GM21390 (cell line): ENCODE measurements around the gene SCN4B.

Source experiments
- ATAC-seq: cut with Tn5 transposase; IDR thresholded peaks from one replicate; pipeline ENCODE4 v1.9.1; 2021; ENCODE audit not compliant: unreplicated experiment

The SCN4B gene

DNA sequence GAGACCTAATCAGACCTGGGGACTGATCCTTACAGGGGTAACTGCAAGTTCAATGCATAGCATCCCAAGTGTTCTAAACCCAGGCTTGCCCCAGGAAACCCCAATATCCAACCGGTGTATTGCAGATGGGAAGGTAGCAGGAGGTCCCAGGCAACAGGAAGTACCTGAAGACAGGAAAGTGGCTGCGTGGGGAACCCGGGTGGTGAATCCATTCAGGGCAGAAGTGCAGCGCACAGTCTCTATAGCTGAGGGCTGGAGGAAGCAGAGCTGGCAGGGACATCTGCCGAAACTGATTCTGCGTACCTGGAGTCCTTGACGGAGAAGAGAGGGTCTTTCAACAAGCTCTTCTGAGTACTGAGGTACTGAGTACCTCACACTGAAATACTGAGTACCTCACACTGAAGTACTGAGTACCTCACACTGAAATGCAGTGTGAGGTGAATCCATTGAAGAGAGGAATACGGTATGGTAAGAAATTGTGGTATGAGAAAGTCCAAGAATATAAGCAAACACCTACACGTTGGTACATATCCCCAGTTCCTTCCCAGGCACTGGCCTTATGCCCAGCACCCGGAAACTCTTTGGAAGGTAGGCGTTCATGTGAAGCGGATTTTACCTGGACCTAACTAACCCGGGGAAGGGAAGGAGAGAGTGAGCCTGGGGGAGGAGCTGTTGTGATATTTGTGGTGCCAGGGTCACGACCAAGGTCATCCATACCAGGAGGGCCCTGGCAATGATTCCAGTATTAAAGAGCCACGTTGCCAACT, 20.1 kb downstream of the SCN4B start:
- ATAC-seq, result no peak

DNA sequence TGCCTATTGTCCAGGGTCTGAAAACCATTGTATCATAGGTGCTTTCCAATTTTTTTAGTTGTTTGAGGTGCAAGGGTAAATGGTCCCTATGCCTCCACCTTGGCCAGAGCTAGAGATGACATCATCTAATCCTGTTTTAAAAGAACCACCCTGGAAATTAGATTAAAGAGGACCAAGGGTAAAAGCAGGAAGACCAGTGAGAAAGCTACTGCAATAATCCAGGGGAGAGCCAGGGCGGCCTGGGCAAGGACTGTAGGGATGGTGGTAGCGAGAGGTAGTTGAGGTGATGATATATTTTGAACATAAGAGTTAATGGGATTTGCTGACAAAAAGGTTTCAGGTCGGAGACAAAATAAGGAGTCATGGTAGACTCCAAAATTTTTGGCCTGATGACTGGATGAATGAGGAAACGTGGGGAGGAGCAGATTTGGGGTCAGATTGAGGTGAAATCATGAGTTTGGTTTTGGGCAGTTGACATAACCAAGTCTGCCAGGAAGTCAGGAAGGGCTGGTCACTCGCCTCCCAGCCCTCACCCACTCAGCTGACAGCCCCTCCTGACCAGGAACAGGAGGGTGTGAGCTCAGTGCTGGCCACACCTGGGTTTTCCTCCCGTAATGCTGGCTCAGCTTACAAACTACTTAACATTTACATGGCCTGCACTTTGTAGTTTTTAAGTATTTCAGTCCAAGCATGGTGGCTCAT, 23.0 kb downstream of the SCN4B start:
- no peak for ATAC-seq

DNA sequence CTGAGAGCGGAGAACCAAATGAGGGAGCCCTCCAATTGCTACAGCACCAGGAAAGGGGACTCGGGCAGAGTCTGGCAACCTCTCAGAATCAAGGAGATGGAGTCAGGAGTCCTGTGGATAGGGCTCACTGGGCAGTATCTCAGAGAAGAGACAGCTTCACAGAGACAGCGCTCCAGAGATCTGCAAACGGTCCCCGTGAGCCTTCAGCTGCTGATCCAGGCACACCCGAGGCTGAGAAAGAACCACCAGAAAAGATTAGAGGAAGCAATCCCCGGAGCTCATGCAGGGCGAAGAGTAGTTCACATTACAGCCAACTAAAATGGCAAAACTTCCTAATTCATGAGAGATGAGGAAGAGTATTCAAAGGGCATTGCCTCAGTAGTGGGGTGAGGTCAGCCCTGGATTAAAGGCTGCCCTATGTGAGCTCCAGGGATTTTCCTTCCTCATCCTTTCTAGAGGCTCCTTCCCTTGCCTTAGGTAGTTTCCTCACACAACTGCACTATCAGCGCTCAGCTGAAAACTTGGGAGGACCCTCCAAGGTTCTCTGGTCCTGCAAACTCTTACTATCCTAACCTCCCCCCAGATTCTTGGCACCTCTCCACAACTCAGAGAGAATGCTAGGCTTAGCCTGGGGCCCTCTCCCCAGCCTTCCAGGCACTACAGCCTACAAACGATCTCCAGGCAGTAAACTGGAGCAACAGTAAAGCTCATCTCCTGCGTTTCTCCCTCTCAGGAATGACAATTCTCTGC, 23.7 kb downstream of the SCN4B start:
- no peak for ATAC-seq

DNA sequence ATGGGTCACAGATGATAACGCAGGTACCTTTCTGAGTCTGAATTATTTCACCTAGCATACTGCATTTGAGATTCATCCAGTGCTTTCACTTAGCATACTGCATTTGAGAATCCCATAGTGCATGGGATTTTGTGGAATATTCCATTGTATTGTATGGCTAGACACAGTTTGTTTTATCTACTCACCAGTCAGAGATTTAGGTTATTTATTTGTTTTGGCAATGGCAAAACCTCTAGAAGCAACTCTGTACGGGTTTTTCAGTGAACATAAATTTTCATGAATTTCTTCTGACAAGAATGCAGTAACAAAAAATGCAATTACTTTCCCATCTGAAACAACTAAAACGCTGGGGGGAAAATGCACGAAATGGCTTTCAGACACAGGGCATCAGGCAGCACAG, 24.3 kb downstream of the SCN4B start:
- no peak for ATAC-seq

DNA sequence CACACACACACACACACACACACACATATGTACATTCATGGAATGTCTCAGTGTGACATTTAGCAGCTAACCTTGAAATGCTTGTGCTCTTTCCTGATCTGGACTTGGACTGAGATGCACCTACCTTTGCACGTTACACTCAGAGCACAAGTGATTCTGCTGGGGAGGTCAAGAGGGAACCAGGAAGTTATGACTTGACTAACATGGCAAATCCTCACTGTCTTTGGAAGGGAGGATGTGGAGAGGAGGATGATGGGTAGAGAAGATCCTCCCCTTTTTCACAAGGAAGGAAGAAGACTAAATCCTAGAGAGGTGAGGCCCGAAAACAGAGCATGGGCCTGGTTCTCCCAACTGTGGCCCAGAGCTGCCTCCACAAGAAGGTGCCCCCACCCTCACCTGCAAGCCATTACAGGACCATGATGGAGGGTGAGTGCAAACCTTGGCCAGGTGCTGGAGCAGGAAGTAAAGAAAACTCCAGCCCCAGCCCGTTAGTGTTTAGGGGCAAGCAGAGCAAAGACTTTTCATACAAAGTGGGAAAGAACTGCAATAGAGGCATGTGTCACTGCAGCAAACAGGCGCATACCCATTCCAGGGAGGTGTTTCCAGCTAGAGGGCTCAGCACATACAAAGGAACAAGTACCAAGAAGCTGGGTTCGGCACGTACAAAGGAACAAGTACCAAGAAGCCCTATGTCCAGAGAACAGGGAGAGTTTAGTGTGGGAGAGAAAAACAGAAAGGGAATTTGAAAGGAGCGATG, 26.4 kb downstream of the SCN4B start:
- ATAC-seq, result no peak

DNA sequence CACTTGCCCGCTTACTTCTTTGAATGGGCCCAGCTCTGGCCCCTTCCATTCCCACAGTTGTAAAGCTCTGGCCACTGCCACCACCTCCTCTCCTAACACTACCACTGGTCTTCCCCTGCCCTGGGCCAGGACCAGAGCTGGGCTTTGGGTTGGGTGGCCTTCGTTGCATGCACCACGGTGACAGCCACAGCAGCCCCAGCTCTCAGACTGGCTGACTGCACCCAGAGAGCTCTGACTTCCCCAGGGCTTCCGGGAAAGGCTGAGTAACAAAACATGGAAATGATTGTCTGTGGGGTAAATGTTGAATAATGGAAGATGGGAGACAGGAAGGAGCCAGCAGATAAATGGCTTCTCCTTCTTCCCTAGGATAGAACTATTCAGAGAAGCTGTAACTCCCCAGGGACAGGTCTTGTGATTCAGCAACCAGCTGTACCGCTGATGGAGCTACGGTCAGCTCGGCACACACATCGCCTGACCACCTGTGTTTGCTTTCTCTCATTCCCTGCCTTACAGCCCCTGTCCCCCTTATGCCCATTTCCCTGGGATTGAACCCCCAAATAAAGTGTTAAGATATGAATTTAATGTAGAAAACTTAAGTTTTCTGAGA, 27.6 kb downstream of the SCN4B start:
- ATAC-seq, result no peak

DNA sequence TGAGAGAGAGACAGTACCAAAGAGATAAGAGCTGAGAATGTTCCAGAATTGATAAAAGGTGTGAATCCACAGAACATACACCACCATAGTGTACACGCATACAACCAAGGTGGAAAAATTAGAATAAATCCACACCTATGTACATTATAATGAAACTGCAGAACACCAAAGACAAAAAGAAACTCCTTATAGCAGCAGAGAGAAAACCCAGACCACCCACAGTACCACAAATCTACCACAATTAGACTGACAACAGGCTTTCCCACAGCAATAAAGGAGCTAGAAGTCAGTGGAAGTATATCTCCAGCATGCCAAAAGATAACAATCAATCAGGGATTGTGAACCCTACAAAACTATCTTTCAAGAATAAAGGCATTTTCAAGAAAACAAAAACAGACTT, 31.8 kb downstream of the SCN4B start:
- ATAC-seq, result no peak

DNA sequence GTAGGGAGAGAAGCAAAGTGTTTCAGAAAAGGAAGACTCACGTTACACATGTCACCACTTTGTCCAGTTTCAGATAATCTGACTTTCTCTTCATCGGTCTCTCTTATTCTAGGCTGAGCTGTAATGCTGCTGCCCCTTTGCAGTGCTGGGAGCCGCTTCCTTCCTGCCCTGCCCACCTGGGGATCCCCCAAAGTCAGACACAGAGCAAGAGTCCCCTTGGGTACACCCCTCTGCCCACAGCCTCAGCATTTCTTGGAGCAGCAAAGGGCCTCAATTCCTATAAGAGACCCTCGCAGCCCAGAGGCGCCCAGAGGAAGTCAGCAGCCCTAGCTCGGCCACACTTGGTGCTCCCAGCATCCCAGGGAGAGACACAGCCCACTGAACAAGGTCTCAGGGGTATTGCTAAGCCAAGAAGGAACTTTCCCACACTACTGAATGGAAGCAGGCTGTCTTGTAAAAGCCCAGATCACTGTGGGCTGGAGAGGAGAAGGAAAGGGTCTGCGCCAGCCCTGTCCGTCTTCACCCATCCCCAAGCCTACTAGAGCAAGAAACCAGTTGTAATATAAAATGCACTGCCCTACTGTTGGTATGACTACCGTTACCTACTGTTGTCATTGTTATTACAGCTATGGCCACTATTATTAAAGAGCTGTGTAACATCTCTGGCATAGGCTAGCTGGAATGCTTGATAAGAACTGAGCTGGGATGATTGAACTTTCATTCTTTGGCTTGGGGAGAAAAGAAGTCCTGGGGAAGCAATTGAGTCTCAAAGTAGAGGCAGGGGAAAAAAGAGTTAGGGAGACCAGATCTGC, 34.6 kb downstream of the SCN4B start:
- ATAC-seq, result no peak

DNA sequence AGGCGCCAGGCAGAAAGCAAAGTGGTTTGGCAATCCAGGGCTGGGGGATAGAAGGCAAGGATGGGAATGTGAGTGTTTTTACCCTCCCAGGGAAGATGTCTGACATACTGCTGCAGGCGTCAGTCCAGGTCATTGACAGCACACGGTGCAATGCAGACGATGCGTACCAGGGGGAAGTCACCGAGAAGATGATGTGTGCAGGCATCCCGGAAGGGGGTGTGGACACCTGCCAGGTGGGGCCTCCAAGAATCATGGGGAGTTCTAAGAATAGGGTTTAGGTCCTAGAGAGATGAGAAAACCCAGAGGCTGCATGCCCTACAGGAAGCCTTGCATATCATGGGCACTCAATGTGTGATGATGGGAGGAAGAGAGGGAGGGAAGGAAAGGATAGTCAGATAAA, 37.6 kb downstream of the SCN4B start:
- ATAC-seq, result no peak

DNA sequence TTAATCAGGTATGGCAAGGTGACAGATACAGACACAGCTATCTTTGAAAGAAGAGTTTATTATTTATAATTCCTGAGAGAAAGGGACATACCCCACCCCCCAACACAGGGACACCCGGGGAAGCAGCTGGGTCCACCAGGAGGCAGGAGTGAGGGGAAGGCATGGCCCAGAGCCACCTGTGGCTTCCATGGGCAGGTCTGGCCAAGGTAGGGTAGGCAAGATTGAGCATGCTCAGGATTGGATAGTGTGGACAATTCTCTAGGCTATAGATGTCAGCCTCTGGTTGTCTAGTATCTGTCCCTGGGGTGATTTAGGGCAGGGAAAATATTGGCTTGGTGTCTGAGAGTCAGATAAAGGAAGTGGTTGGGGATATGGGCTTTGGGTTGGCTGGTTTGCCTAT, 38.4 kb downstream of the SCN4B start:
- no peak for ATAC-seq

DNA sequence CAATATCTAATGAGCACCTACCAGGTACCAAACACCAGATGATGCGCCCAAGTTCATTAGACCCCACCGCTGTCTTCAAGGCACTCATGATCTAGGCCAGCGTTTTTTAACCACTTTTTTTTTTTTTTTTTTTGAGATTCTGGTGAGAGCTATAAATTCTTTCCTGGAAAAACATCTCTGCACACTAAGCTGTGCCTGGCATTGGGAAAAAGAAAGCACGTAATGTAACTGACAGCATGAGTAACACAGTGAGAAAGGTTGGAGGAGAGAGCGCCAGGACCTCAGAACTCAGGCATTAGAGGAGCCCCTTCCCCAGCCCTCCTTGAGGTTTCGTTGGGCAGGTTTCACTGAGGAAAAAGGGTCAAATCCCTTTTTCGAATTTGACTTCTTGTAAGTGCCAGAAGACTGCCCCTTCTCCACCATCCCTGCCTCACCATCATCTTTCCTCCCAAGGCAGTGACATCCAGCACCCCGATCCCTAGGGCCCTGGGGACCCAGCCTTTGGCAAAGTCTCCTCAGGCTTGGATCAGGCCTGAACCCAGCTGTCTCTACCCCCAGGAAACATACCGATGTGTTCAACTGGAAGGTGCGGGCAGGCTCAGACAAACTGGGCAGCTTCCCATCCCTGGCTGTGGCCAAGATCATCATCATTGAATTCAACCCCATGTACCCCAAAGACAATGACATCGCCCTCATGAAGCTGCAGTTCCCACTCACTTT, 39.8 kb downstream of the SCN4B start:
- ATAC-seq, result no peak

DNA sequence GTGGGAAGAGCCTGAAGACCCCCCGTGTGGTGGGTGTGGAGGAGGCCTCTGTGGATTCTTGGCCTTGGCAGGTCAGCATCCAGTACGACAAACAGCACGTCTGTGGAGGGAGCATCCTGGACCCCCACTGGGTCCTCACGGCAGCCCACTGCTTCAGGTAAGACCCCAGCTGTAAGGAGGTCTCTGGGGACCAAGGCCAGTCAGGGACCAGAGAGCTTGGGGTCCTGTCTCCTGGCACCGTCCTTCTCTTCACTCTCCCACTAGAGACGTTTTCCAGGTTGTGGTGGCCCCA, 40.9 kb downstream of the SCN4B start:
- no peak for ATAC-seq

DNA sequence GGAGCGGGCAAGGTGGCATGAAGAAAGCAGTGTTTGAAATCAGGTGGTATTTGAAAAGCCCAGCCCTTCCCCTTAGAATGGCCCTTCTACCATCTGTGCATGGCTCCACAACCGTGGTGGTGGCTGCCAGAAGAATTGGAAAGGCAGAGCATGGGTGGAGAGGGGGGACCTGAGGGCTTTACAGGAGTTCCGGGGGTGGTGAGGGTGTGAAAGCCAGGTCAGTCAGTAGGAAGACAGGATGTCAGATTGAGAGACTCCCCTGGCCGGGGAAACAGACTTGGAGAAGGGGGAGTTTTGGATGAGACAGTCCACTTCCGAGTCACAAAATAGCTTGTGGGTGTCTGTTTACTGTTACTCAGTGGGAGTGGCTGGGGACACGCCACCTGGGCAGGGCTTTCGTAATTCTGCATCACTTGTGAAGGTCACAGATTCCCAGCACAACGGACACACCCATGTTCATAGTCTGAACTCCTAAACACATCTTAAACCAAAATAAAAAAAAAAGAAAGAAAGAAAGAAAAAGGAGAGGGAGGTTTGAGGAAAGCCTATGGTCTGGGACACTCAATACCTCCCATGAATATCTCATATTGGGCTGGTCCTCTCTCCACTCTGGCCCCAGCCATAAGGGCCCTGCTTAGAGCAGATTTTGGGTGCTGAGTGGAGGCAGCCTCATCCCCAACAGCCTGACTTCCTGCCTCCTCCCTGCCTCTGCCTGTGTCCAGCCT, 41.4 kb downstream of the SCN4B start:
- no peak for ATAC-seq

DNA sequence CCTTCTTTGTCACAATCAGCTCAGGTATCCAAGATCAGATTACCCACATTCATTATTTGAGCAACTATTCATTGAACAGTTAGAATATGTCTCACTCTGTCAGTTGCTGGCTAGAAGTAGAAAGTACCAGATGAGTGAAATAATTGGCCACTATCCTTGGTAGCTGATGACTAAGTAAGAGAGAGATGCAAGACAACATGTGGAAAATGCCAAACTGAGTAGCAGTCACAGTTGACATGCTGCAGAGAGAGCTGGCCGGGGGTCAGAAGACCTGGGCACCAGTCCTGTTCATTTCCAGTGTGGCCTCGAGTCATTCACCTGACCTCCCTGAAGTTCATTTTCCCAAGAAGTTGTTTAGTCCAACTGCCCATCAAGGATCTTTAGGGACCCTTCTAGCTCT, 43.4 kb downstream of the SCN4B start:
- no peak for ATAC-seq

DNA sequence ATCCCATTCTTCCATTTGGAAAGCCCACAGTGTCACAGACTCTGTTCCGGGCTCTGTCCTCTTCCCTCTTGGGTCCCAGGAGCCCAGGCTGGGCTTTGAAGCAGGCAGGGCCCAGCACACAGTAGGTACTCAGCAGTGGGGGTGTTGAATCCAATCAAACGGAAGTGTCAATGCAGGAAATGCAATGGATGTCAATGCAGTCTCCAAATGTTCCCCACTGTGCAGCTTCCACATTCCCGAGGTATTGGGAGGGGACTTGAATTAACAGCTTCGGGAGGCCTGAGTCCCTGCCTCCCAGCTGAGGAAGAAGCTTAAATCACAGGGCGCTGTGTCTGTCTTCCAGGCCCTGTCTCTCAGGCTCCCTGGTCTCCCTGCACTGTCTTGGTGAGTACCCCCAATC, 44.1 kb downstream of the SCN4B start:
- ATAC-seq, result no peak

DNA sequence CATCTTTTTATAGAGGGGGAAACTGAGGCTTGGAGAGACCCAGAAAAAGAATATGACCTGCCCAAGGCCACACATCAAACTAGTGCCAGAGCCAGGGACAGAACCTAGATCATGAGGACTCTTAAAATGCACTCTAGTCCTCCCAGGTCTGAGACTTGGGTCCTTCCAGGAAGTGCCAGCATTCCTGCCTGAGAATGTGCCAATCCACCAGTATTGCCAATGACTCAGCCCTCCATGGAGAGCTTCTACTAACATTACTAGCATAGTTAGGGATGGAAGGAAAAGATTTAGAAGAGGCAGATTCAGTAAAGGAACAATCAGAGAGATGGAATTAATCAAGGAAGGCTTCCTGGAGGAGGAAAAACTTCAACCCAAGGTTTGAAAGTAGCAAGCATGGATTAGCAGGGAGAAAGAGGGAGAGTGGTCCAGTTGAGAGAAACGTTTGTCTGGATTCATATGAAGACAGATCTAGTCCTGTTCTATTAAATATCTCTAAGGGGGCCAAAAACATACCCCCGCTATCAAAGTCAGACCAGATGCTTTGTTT, 45.8 kb downstream of the SCN4B start:
- ATAC-seq, result no peak

DNA sequence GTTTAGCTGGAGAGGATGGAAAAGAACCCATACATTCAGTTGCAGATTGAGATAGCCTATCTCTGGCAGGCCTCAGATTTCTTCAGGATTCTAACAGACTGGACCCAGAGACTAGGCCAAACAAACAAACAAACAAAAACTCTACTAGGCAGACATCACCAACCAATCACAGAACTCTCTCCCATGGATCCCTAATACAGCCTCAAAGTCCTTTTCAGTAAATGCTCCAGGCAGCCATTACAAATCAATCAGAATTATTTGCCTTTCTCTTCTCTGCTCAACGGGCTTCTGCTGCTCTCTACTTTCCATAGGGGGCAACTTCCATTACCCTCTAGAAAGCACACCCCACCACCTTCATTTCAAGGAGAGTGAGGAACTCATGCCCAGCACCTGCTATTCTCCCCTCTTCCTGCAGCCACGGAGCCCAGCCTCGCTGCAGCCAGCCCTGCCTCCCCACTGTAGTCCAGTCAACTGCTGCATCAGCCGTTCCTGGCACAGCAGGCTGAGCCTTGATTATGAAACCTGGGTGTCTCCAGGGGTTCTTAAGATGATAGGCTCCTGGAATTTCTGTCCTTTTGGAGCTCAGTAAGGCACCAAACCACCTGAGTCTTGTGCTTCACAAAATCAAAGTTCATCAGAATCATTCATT, 46.8 kb downstream of the SCN4B start:
- no peak for ATAC-seq

DNA sequence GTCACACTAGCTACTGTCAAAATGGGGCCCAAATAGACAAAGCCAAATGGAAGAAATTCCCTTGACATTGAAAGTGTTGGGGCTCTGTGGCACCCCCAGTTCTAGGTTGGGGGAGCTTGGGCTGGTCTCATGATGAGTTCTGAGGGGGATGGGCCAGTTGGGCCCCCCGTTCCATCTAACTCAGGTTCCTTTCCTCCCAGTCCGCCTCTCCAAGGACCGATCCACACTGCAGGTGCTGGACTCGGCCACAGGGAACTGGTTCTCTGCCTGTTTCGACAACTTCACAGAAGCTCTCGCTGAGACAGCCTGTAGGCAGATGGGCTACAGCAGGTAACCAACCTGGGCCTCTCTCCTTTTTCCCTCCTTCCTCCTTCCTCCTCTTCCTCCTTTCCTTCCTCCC, 48.1 kb downstream of the SCN4B start:
- no peak for ATAC-seq
